AG04449 (cell line): ENCODE measurements around the gene ARMC9.
A peak's percentile ranks its signal among the peaks of the same experiment; 100 is the strongest.

ENCODE experiments used
- CTCF ChIA-PET: fragments of 350-600 bp; formaldehyde crosslinking; extraction: SDS; loops from one replicate; lab custom pipeline; 2021; ENCODE audit warnings: antibody characterized with exemption; lab: Yijun Ruan, JAX
- POLR2A ChIA-PET: fragments of 400-600, 350-600 bp; formaldehyde crosslinking; extraction: SDS; loops from one replicate; lab custom pipeline; 2020; ENCODE audit warnings: antibody characterized with exemption, inconsistent platforms; lab: Yijun Ruan, JAX
- DNase-seq: peaks from one replicate; pipeline ENCODE4 v3.0.0-alpha.2; 2010; ENCODE audit warnings: low read depth, low spot score
- H3K4me3 ChIP-seq: 2 replicates; pipeline ENCODE4 v1.5.1; 2011; ENCODE audit warnings: low read depth, mild to moderate bottlenecking, control low read depth, low read length
- TF ChIP-seq, protein P1 (sequence below): IDR thresholded peaks from one replicate; pipeline ENCODE4 v1.5.1; 2011; ENCODE audit warnings: mild to moderate bottlenecking, moderate library complexity, low read length, control low read depth, inconsistent platforms; ENCODE audit not compliant: insufficient read depth; ENCODE audit errors: missing control alignments

The ARMC9 gene, protein sequence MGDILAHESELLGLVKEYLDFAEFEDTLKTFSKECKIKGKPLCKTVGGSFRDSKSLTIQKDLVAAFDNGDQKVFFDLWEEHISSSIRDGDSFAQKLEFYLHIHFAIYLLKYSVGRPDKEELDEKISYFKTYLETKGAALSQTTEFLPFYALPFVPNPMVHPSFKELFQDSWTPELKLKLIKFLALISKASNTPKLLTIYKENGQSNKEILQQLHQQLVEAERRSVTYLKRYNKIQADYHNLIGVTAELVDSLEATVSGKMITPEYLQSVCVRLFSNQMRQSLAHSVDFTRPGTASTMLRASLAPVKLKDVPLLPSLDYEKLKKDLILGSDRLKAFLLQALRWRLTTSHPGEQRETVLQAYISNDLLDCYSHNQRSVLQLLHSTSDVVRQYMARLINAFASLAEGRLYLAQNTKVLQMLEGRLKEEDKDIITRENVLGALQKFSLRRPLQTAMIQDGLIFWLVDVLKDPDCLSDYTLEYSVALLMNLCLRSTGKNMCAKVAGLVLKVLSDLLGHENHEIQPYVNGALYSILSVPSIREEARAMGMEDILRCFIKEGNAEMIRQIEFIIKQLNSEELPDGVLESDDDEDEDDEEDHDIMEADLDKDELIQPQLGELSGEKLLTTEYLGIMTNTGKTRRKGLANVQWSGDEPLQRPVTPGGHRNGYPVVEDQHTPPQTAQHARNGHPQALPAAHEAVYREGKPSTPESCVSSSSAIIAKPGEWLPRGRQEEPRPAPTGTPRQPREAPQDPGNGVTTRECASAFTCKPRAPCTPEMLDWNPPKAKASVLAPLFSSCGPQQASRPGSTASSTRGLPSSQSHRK

DNA sequence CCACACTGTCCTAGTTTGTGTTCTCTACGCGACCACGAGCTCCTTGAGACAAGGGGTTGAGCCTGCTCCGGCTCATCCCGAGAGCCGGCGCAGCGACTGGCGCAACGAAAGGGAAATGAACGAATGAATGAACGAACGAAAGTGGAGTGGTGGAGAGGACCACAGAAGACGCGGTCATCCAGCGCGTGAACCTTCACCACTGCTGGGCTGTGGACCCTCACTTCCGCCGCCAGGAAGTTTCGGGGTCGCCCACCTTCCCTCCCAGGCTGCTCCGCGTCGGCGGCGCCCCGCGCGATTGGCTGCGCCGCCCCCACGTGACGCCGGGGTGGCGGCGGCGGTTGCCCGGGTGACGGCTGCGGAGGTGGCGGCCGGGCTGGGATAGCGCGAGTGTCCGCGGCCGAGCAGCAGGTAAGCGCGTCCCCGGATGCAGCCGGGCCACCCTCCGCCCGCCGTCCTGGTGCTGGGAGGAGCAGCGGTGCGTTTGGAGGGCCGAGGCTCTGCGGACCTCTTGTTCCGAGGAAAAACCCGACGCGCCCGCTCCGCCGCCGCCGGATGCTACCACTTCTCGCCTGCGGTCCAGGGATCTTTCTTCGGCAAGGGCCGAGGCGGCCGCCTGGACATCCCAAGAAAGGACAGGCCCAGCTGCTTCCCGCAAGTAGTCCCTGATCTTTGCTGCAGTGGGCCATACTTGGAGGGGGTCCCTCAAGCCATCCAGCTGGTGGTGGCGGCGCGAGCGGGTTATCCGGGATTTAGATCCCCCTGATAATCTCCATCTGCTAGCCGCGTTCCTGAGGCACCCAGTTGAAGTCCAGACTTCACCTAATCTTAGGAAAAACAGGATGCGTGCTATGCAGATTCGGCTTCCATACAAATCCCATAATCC is at the start of gene ARMC9:
Gene ARMC9 (plus strand): TSS at position 341 of the 883 bp plus-strand sequence. CDS start 7,608 bp downstream, outside the sequence.
- ChIA-PET POLR2A (interaction anchor here (0.7 kb wide), 1 partner anchor 328 kb away, joined by 3 read pairs; no protein-coding TSS in a partner anchor), CTCF (interaction anchor here (1.1 to 13.5 kb wide), 6 partner anchors 11 to 200 kb away, joined by 3 to 336 read pairs (median 8); partner anchors contain the start of gene PSMD1)
- H3K4me3 ChIP-seq = peak within 1 kb of the TSS; percentile 98
- no peak for DNase-seq
- TF ChIP-seq, protein P1, sequence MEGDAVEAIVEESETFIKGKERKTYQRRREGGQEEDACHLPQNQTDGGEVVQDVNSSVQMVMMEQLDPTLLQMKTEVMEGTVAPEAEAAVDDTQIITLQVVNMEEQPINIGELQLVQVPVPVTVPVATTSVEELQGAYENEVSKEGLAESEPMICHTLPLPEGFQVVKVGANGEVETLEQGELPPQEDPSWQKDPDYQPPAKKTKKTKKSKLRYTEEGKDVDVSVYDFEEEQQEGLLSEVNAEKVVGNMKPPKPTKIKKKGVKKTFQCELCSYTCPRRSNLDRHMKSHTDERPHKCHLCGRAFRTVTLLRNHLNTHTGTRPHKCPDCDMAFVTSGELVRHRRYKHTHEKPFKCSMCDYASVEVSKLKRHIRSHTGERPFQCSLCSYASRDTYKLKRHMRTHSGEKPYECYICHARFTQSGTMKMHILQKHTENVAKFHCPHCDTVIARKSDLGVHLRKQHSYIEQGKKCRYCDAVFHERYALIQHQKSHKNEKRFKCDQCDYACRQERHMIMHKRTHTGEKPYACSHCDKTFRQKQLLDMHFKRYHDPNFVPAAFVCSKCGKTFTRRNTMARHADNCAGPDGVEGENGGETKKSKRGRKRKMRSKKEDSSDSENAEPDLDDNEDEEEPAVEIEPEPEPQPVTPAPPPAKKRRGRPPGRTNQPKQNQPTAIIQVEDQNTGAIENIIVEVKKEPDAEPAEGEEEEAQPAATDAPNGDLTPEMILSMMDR = no peak

DNA sequence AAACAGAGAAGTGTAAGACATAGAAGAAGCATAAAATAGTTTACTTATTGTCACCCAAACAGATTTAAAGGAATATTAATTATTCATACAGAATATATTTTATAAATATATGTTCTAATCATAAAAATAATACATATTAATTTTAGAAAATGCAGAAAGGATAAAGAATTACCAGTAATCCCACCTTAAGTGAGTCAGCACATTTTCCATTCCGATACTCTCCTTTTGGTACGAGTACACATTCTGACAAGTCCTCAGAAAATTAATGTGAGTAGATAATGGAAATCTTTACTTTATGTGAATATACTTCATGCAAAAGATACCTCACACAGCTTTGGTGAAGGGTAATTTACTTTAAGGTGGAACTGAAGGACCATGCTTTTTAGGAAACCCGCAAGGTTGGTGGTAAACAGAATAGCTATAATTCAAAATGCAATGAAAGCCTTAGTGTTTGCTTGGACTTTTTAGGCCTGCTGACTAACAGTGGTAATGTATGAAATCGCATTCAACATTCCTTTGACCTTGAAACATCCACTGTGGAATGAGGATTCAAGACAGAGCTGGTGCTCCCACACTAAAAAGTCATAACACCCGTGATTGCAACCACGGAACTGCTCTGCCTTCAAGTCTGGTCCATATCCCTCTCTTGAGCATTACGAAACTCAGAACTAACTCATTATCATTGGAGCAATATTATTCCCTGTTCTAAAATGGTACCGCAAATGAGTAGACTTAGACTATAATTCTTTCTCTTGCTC is 45.5 kb upstream of the ARMC9 start:
- DNase-seq = peak; percentile 82
- H3K4me3 ChIP-seq = no peak overlapping the region
- TF ChIP-seq, protein P1 = no peak
- ChIA-PET CTCF (interaction anchor here (1.0 kb wide), 1 partner anchor 297 kb away, joined by 3 read pairs; no protein-coding TSS in a partner anchor), POLR2A (interaction anchor here (0.7 to 1.0 kb wide), 2 partner anchors 9 to 34 kb away, joined by 4 read pairs; no protein-coding TSS in a partner anchor)

DNA sequence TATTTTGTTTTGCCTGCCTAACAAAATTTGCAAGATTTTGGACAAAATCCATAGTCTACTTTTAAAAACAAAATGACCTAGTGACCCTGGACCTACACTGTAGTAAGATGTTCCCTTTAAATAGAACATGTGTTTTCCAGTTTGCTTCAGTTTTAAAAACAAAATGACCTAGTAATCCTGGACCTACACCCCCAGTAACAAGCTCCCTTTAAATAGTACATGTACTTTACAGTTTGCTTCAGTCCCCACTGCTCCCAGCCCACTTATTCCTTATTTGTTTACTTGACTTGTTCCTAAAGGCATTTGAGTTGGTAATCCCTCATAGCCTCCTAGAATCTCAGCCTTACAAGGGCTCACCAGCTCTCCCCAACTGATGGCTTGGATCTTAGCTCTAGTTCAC is 39.1 kb upstream of the ARMC9 start:
- ChIA-PET POLR2A (no interaction called here), CTCF (interaction anchor here (1.2 to 1.5 kb wide), 3 partner anchors 11 to 55 kb away, joined by 4 to 8 read pairs (median 5); no protein-coding TSS in a partner anchor)
- TF ChIP-seq, protein P1 = no peak
- no peak overlapping the region for H3K4me3 ChIP-seq
- no peak for DNase-seq

DNA sequence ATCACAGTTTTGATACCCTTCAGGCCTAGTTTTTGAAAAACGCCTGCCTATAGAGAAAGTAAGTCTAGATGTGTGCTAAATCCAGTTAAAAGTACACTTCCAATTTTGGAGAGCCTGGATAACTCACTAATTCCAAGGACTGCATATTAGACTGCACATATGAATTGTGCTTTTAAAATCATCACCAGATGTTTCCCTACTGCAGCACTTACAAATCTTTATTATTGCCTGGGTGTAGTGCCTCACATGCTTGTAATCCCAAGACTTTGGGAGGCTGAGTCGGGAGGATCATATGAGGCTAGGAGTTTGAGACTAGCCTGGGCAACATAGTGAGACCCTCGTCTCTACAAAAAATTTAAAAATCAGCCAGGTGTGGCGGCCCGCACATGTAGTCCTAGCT is 37.7 kb upstream of the ARMC9 start:
- H3K4me3 ChIP-seq = no peak overlapping the region
- ChIA-PET POLR2A (no interaction called here), CTCF (interaction anchor here (1.6 kb wide), 1 partner anchor 55 kb away, joined by 4 read pairs; no protein-coding TSS in a partner anchor)
- DNase-seq = no peak
- TF ChIP-seq, protein P1 = no peak

DNA sequence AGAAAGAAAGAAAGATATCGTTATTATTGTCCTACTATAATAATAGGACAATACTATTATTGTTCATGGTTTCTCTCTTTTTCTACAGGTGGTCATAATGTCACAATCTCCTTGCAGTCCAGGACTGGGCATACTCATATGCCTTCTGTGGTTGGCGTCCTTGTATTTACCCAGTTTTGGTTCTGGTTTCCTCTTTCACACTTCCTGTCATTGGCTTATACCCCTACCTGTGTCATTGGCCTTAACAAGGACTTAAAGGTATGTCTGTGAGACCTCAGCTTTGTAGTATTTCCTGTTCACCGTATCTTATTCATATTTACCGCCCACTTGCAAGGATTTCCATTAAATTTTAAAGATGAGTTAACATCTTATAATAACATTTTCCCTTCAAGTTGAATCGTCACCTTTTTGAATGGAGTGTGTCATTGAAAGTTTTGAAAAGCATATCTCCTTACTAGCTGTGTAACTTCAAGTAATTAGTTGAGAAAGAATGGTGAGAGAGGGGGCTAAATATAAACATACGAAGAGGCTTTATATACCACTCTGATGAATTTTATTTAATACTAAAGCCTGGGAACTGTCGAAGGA is 37.1 kb upstream of the ARMC9 start:
- ChIA-PET POLR2A (interaction anchor here (1.2 to 1.4 kb wide), 2 partner anchors 9 to 26 kb away, joined by 4 to 5 read pairs; no protein-coding TSS in a partner anchor), CTCF (interaction anchor here (1.4 to 1.6 kb wide), 2 partner anchors 31 to 56 kb away, joined by 4 to 5 read pairs; no protein-coding TSS in a partner anchor)
- DNase-seq = no peak

More for the DNA sequence above, 37.1 kb upstream of the ARMC9 start:
- no peak overlapping the region for H3K4me3 ChIP-seq
- TF ChIP-seq, protein P1 = no peak
